ENCODE measurements around the gene MGST3.

MGST3 gene

DNA sequence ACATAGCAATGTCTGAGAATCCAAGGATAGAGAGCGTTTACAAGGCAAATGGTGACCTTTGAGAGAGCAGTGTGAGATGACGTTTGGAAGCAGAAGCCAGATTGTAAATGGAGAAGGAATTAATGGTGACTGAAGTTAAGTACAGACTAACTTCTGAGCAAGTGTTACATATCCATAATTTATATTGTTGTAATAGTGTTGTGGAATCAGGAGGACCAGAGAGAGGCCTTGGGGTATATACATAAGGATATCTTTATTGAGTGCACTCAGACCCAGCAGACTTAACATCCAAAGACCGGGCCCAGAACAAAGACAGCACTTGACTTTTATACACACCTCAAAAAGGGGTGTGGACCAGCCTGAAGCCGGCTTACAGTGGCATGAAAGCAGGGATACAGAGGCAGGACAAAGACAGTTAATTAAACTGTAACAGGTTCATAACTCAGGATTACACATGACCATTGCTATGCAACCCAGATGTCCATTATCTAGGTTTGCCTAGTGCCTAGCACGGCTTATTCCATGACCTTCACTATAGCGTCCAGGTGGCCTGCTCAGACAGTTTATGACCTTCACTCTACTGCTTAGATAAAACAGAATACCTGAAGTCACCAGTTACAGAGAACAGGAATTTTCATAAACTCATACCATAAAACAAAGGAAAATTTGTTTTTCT, 2.7 kb upstream of the MGST3 start:
- H3K27ac ChIP-seq, result no peak overlapping the region
- peaks cover 20% of the 10 kb centered on the region for H3K4me1 ChIP-seq
- no peak for TF ChIP-seq Cebpa-rat (IDR thresholded peaks at IDR 0.05)
- H3K4me2 ChIP-seq, result no peak overlapping the region
- peaks cover 15% of the 10 kb centered on the region for H4K20me1 ChIP-seq
- no peaks in the 10 kb centered on the region for H3K36me3 ChIP-seq
- no peak overlapping the region for H3K4me3 ChIP-seq
- H3K9ac ChIP-seq, result no peak overlapping the region
- H3K27me3 ChIP-seq, result no peaks in the 10 kb centered on the region
- no peaks in the 10 kb centered on the region for H3K9me3 ChIP-seq

DNA sequence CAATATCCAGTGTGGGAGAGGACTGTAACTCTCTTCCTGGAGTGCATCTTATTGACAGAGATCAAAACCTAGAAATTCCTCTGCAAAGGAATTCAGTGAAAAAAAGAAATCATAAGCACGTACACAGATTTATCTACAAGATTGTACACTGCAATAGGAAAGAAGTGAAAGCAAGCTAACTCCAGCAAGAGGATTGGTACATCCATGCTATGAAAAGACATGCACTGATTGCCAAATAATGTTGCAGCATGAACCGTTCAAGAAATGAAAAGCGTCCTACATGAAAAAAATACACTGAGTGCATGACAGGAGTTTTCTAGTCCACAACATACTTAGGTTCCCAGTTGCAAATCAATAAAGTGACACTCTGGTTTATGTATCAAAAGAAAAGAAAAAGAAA, 1.9 kb upstream of the MGST3 start:
- H3K4me1 ChIP-seq, result peaks cover 20% of the 10 kb centered on the region
- H3K4me2 ChIP-seq, result no peak overlapping the region
- no peaks in the 10 kb centered on the region for H3K9me3 ChIP-seq
- no peak overlapping the region for H3K4me3 ChIP-seq
- H3K36me3 ChIP-seq, result no peaks in the 10 kb centered on the region
- TF ChIP-seq Cebpa-rat (IDR thresholded peaks at IDR 0.05), result no peak
- H3K27me3 ChIP-seq, result no peaks in the 10 kb centered on the region
- no peak overlapping the region for H3K27ac ChIP-seq
- no peak overlapping the region for H3K9ac ChIP-seq
- peaks cover 24% of the 10 kb centered on the region for H4K20me1 ChIP-seq

DNA sequence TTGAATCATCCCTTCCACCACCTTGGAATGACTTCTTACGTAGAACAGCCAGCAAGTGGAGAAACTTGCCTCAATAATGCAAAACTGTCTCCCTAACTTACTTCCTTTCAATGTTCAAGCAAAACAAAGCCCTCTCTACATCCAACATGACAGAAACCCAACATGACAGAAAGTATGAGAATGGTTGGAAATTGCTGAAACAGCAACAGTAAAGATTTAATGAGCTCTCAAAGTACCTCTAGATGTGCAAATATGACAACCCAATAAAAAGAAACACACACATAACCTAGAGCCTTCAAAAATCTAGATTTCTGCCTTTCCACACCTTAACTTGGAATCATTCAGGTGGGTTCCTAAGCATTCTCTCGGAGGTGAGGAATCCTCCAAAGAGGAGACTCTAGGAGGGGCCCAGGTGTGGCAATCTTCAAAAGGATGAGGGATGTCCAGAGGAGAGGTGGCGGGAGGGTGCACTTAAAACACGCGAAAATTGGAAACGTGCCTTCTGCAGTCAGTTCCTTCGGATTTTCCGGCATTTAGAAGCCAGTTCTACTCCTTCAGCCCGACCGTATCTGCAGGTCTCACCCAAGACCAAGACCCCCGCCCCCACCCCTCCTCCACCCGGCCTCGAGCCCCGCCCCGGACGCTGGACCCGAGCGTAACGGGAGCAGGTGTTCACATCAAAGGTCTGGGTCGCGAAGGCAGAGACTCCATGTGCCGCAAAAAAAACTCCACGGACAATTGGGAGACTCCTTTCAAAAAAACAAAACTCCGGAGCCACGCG, 996 bp upstream of the MGST3 start:
- no peaks in the 10 kb centered on the region for H3K9me3 ChIP-seq
- H3K9ac ChIP-seq, result peak overlapping the region; percentile 85
- no peak for TF ChIP-seq Cebpa-rat (IDR thresholded peaks at IDR 0.05)
- H3K27ac ChIP-seq, result peak overlapping the region; percentile 83
- H3K4me1 ChIP-seq, result peaks cover 22% of the 10 kb centered on the region
- H4K20me1 ChIP-seq, result peaks cover 29% of the 10 kb centered on the region
- H3K4me2 ChIP-seq, result peak overlapping the region; percentile 93
- H3K4me3 ChIP-seq, result peak overlapping the region; percentile 89
- no peaks in the 10 kb centered on the region for H3K36me3 ChIP-seq
- no peaks in the 10 kb centered on the region for H3K27me3 ChIP-seq

DNA sequence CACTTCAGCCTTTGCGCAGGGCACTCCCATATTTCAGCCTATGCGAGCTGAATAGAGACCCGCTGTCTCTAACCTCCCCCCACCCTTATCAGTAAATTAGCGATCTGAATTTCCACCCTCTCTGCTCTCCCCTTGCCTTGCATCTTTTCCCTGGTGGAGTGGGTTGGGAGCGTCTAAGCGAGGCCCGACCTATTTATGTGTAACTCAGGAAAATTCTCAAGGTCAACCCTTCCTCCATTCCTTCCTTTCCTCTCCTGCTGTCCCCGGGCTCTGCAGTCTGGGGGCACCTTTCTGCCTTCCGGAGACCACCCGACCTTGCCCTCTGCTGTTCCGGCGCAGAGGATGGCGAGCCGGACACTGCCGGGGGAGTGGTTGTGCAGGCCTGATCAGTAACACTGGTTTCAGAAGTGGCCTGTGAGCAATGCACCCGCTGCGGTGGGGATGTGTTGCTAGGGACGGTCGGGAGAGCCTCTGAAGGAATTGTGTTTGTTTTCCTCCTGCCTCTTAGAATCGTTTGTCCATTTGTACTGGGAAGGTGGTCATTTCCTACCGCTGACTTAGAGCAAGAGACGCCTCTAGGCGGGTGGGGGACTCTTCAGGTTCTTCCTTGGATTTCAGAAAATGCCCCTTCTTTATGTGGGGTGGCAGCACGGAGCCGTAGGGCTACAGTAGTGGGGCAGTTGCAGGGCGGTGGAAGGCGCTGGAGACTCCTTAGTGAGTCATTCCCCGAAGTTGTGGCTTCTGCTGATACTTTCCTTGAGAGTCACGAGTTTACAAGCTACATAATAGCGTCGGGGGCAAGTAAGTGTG, 513 bp downstream of the MGST3 start:
- no peaks in the 10 kb centered on the region for H3K36me3 ChIP-seq
- H3K27me3 ChIP-seq, result no peaks in the 10 kb centered on the region
- H3K9me3 ChIP-seq, result no peaks in the 10 kb centered on the region
- H3K4me1 ChIP-seq, result peaks cover 27% of the 10 kb centered on the region
- no peak for TF ChIP-seq Cebpa-rat (IDR thresholded peaks at IDR 0.05)
- peak overlapping the region; percentile 85 for H3K9ac ChIP-seq
- H3K27ac ChIP-seq, result peak overlapping the region; percentile 83; the same call in 1 of the 2 replicates
- H3K4me3 ChIP-seq, result peak overlapping the region; percentile 89
- H3K4me2 ChIP-seq, result peak overlapping the region; percentile 93
- H4K20me1 ChIP-seq, result peaks cover 35% of the 10 kb centered on the region

DNA sequence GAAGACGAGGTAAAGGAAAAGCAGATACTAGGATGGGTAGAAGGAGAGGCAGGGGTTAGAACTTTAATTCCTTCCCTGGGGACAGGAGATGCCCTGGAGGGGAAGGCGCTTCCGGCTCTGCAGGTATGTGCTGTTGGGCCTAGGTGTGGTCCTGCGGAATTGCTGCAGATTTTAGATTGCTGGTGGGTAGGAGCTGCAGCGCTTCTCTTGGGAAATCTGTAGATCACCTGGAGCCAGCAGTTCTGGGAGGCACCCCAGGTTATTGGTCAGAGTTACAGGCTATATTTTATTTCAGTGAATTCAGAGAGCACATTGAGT, 1.1 kb downstream of the MGST3 start:
- no peak overlapping the region for H3K27ac ChIP-seq
- no peak for TF ChIP-seq Cebpa-rat (IDR thresholded peaks at IDR 0.05)

DNA sequence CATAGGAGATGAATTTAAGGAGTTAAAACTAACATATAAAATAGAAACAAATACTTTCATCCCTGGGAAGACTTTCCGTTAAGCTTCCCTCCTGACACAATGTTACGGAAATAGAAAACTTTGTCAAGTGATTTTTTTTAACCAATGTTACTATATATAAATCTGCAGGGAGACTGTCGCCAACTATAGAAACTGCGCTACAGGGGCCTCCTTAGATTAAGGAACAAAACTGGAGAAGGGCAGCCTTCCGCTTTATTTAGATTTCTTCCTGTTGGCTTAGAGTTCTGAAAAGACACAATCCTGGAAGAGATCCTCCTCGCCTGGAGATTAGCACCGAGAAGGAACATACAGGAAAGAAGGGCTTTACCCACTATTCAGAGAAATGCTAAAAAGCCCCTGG, 1.5 kb downstream of the MGST3 start:
- Histone ChIP-seq H3K4me2 (peak overlapping the region; percentile 93), H3K27ac (no peak overlapping the region), H3K4me1 (peaks cover 27% of the 10 kb centered on the region), H3K36me3 (no peaks in the 10 kb centered on the region), H3K9ac (peak overlapping the region; percentile 85; the same call in 1 of the 2 replicates), H3K9me3 (no peaks in the 10 kb centered on the region), H3K4me3 (peak overlapping the region; percentile 89; the same call in 1 of the 2 replicates), H4K20me1 (peaks cover 43% of the 10 kb centered on the region), H3K27me3 (no peaks in the 10 kb centered on the region)
- no peak for TF ChIP-seq Cebpa-rat (IDR thresholded peaks at IDR 0.05)

More for the DNA sequence above, 1.1 kb downstream of the MGST3 start:
- Histone ChIP-seq H3K4me3 (peak overlapping the region; percentile 89), H3K27me3 (no peaks in the 10 kb centered on the region), H4K20me1 (peaks cover 40% of the 10 kb centered on the region), H3K4me2 (peak overlapping the region; percentile 93), H3K36me3 (no peaks in the 10 kb centered on the region), H3K9me3 (no peaks in the 10 kb centered on the region), H3K4me1 (peaks cover 27% of the 10 kb centered on the region), H3K9ac (peak overlapping the region; percentile 85)

DNA sequence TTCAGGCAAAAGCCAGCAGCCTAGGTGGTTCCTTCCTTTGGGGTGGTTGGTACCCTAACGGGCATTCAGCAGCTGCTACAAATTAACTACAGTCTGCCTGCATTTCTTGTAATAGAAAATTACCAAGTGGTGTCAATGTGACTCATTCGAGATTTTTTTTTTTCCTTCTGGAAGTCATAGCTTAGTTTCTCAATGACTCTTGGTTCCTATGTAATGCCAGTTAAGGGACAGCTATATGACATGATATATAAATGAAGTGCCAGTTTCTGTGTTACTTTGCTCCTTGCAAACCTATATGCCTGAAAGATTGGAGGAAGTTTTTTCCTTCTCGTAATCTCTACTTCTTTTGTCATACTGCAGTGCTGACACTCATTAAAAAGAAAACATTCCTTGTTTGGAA, 2.6 kb downstream of the MGST3 start:
- H4K20me1 ChIP-seq, result peaks cover 52% of the 10 kb centered on the region
- H3K36me3 ChIP-seq, result no peaks in the 10 kb centered on the region
- H3K9me3 ChIP-seq, result no peaks in the 10 kb centered on the region
- no peaks in the 10 kb centered on the region for H3K27me3 ChIP-seq
- H3K4me1 ChIP-seq, result peaks cover 27% of the 10 kb centered on the region
- H3K9ac ChIP-seq, result no peak overlapping the region
- no peak overlapping the region for H3K4me2 ChIP-seq
- H3K4me3 ChIP-seq, result no peak overlapping the region
- no peak for TF ChIP-seq Cebpa-rat (IDR thresholded peaks at IDR 0.05)
- no peak overlapping the region for H3K27ac ChIP-seq

DNA sequence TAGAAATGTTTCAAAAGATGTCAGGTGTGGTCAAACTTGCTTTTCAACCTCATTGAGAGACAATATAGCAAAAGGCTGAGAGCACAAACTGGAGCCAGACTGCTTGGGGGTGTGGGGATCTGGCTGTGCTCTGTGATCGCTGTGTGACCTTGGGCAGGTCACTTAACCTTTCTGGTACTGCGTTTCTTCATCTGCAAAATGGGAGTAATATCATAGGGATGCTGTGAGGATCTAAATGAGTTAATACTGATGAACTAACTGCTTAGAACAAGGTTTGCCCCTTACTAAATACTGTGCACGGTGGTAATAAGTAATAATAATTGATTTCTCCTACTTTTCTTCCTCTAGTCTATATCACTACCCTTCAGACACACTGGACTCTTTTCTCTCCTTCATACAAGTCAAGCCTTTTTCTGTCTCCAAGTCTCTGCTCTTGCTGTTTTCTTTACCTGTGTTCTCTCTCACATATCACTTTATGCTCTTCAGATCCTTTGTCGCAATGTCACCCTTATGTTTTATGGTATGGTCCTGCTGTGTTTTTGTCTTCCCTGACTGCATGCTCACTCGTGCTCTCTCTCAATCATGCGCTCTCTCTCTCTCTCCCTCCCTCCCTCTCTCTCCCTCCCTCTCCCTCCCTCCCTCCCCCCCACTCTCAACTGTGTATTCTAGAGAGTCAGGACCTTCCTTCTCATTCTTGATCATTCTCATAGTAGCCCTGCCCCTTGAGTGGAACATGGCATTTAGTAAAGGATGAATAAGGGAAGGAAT, 3.3 kb downstream of the MGST3 start:
- Histone ChIP-seq H3K27me3 (no peaks in the 10 kb centered on the region), H3K4me1 (peaks cover 27% of the 10 kb centered on the region), H3K36me3 (peaks cover 6% of the 10 kb centered on the region; the same call in 1 of the 2 replicates), H3K27ac (no peak overlapping the region), H3K4me3 (no peak overlapping the region), H4K20me1 (peaks cover 52% of the 10 kb centered on the region), H3K9me3 (no peaks in the 10 kb centered on the region), H3K9ac (no peak overlapping the region), H3K4me2 (no peak overlapping the region)
- no peak for TF ChIP-seq Cebpa-rat (IDR thresholded peaks at IDR 0.05)

DNA sequence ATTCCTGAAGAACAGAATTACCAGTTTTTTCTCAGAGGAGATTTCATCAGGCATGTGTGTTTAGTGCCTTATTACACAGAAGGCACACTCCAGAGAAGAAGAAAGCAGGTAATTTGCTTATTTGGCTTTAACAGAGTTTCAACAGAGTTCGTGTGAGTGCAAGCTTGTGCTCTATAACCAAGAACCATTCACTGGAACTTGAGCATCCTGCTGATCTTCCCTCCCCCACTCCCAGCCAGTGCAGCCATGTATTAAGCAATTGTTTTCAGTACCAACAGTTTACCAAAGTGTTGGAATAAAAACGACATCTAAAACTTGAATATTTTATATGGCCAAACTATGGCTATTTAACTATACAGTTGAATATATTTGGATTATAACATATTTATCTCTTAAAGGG, 4.3 kb downstream of the MGST3 start:
- H3K36me3 ChIP-seq, result peaks cover 10% of the 10 kb centered on the region; the same call in 1 of the 2 replicates
- H3K9me3 ChIP-seq, result no peaks in the 10 kb centered on the region
- H3K4me3 ChIP-seq, result no peak overlapping the region
- no peak overlapping the region for H3K9ac ChIP-seq
- peaks cover 55% of the 10 kb centered on the region for H4K20me1 ChIP-seq
- H3K27ac ChIP-seq, result no peak overlapping the region
- H3K4me1 ChIP-seq, result peaks cover 21% of the 10 kb centered on the region
- no peaks in the 10 kb centered on the region for H3K27me3 ChIP-seq
- H3K4me2 ChIP-seq, result peak overlapping the region; percentile 17; the same call in 1 of the 2 replicates
- TF ChIP-seq Cebpa-rat (IDR thresholded peaks at IDR 0.05), result no peak
